Hematopoietic multipotent progenitor cell (in vitro differentiated cells): ENCODE measurements around the gene E4F1. TPM values are rescaled to one million over a fixed set of nuclear protein-coding genes. Genes with fewer than 3 reads are reported as not detected.

Source experiments
- small RNA-seq: library from RNA; depleted of rRNA; stranded (forward); fragments of <200 nt; gene quantifications from one replicate; pipeline ENCODE3, GENCODE V24; 2012
- total RNA-seq: library from RNA; depleted of rRNA; stranded (reverse); fragments of >200 nt; gene quantifications from one replicate; pipeline ENCODE4 v1.2.3, GENCODE V29; 2012

E4F1 gene
- total RNA-seq, 1 donor: 52.0 TPM

Small RNA genes lying within 50 kb of the gene (small RNA-seq; reads per million reads assigned to genes)
- gene MIR3677 (0.20 reads per million), gene MIR4717 (not detected)

Other genes starting within 250 kb of the E4F1 start
- not detected for gene NOXO1, start 242.1 kb upstream of the E4F1 start, total RNA-seq
- 14.5 TPM for gene GFER, start 239.4 kb upstream of the E4F1 start, total RNA-seq
- 4.3 TPM for gene SYNGR3, start 233.6 kb upstream of the E4F1 start, total RNA-seq
- 34.7 TPM for gene ZNF598, start 213.8 kb upstream of the E4F1 start, total RNA-seq
- gene NPW, start 203.8 kb upstream of the E4F1 start, total RNA-seq: 3.8 TPM
- 8.6 TPM for gene NHERF2, start 196.7 kb upstream of the E4F1 start, total RNA-seq
- gene NTHL1, start 175.8 kb upstream of the E4F1 start, total RNA-seq: 73.2 TPM
- gene TSC2, start 175.6 kb upstream of the E4F1 start, total RNA-seq: 71.1 TPM
- 125 TPM for gene PKD1, start 87.7 kb upstream of the E4F1 start, total RNA-seq
- 0.27 TPM for gene RAB26, start 75.0 kb upstream of the E4F1 start, total RNA-seq
- gene TRAF7, start 67.8 kb upstream of the E4F1 start, total RNA-seq: 90.5 TPM
- gene CASKIN1, start 27.0 kb upstream of the E4F1 start, total RNA-seq: under 0.01 TPM
- 87.5 TPM for gene MLST8, start 18.1 kb upstream of the E4F1 start, total RNA-seq
- 1.3 TPM for gene BRICD5, start 12.7 kb upstream of the E4F1 start, total RNA-seq
- gene PGP, start 8.8 kb upstream of the E4F1 start, total RNA-seq: 12.9 TPM
- gene DNASE1L2, start 12.9 kb downstream of the E4F1 start, total RNA-seq: 0.54 TPM
- gene ECI1, start 28.0 kb downstream of the E4F1 start, total RNA-seq: 53.9 TPM
- 144 TPM for gene RNPS1, start 44.5 kb downstream of the E4F1 start, total RNA-seq
- 8.1 TPM for gene ABCA3, start 117.1 kb downstream of the E4F1 start, total RNA-seq
- gene CCNF, start 205.9 kb downstream of the E4F1 start, total RNA-seq: 4.8 TPM
- 6.2 TPM for gene TEDC2, start 236.5 kb downstream of the E4F1 start, total RNA-seq
- gene NTN3, start 247.7 kb downstream of the E4F1 start, total RNA-seq: under 0.01 TPM